GM12878 (cell line): Measurements from ENCODE around the gene OR6M1.

ENCODE experiments used
- JUND ChIP-seq: IDR thresholded peaks from 2 replicates; pipeline ENCODE4 v1.6.1; 2012; ENCODE audit warnings: low read depth, mild to moderate bottlenecking, low read length, improper control_type of control experiment, moderate library complexity
- NR2C2 ChIP-seq: IDR thresholded peaks from 2 replicates; pipeline ENCODE4 v1.6.1; 2011; ENCODE audit warnings: borderline replicate concordance, low read depth; ENCODE audit not compliant: control insufficient read depth, insufficient read length
- RAD51 ChIP-seq: fragments of 450-650 bp; IDR thresholded peaks from 2 replicates; pipeline ENCODE4 v1.6.1; 2016; ENCODE audit warnings: moderate library complexity, mild to moderate bottlenecking, inconsistent platforms
- RCOR1 ChIP-seq: conservative IDR thresholded peaks from 2 replicates; pipeline ENCODE4 v1.6.1; 2012; ENCODE audit warnings: low read depth, low read length, improper control_type of control experiment
- SPI1 ChIP-seq: IDR thresholded peaks from 2 replicates; pipeline ENCODE4 v1.6.1; 2011; ENCODE audit warnings: low read depth, mild to moderate bottlenecking, low read length, moderate library complexity, borderline replicate concordance; ENCODE audit not compliant: insufficient read depth
- TARDBP ChIP-seq: IDR thresholded peaks from 2 replicates; pipeline ENCODE4 v1.6.1; 2016; ENCODE audit warnings: borderline replicate concordance
- TCF7 ChIP-seq: IDR thresholded peaks from 2 replicates; pipeline ENCODE4 v1.6.1; 2014; ENCODE audit warnings: antibody characterized with exemption, borderline replicate concordance
- ZNF24 ChIP-seq: fragments of 450-650 bp; IDR thresholded peaks from 2 replicates; pipeline ENCODE4 v1.6.1; 2017; ENCODE audit warnings: antibody characterized with exemption, mild to moderate bottlenecking
- TF ChIP-seq, protein P1 (sequence below): IDR thresholded peaks from 2 replicates; pipeline ENCODE4 v1.6.1; 2011; ENCODE audit warnings: borderline replicate concordance, low read depth, mild to moderate bottlenecking, moderate library complexity, low read length; ENCODE audit not compliant: insufficient read depth, poor library complexity, severe bottlenecking

DNA sequence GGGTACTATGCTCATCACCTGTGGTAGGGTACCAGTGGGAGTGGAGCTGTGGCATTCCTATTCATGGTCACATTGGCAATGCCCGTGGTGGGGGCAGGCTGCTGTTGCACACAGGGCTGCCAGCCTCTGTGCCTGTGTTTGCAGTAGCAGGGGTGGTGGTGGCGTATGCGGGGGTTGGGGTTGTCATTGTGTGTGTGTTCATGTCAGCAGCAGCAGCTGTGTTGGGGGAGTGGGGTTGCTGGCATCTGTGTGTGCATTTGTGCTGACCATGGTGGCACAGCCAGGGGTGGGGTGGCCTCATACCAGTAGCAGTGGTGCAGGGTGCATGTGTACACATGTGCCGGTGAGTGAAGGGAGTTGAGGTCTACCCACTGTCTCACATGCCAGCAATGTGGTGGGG is 45.0 kb upstream of the OR6M1 start:
- no peak for TF ChIP-seq SPI1
- TF ChIP-seq ZNF24: no peak
- no peak for TF ChIP-seq RAD51
- TF ChIP-seq, protein P1, sequence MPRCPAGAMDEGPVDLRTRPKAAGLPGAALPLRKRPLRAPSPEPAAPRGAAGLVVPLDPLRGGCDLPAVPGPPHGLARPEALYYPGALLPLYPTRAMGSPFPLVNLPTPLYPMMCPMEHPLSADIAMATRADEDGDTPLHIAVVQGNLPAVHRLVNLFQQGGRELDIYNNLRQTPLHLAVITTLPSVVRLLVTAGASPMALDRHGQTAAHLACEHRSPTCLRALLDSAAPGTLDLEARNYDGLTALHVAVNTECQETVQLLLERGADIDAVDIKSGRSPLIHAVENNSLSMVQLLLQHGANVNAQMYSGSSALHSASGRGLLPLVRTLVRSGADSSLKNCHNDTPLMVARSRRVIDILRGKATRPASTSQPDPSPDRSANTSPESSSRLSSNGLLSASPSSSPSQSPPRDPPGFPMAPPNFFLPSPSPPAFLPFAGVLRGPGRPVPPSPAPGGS: no peak
- TF ChIP-seq NR2C2: no peak
- no peak for TF ChIP-seq RCOR1
- no peak for TF ChIP-seq TCF7
- TF ChIP-seq JUND: no peak
- TF ChIP-seq TARDBP: no peak
